ENCODE results near the gene CRK. TPM values are rescaled to one million over a fixed set of nuclear protein-coding genes. Genes with fewer than 3 reads are reported as not detected.

The CRK gene
- total and polyA plus RNA-seq, 10 of the 15 experiments (the other 5 are each of a cell fraction or from before 2014, with no cell fraction given), result 11.1 to 23.8 (median 20.5) TPM

GRCh38 chr17:1421470-1421869, 34.6 kb downstream of the CRK start:
- no peak overlapping the region for H3K4me2 ChIP-seq (ENCODE audit: control insufficient read depth, insufficient read depth)
- H2AFZ ChIP-seq (ENCODE audit: control insufficient read depth, low read depth, low read length), result no peak overlapping the region
- ChIA-PET POLR2A (no interaction called here), RAD21 (ENCODE audit: unreplicated experiment) (no interaction called here), CTCF (no interaction called here), SMC1A (ENCODE audit: uncharacterized antibody, unreplicated experiment) (no interaction called here)
- DNase-seq (ENCODE audit: low read depth, low spot score) (no peak), ATAC-seq (no peak), FAIRE-seq (no peak)
- no TSS peak for BruUV-seq (replicated peaks)
- intact Hi-C loops (cut with micrococcal nuclease; ENCODE audit: unreplicated experiment), result no loop called here
- H3K79me2 ChIP-seq (ENCODE audit: control insufficient read depth, insufficient read depth, low read length), result peaks cover 1% of the 10 kb centered on the region; the same call in 1 of the 2 replicates
- H3K27me3 ChIP-seq (replicated peaks in 1 of 2; ENCODE audit: control insufficient read depth in 2 of 2, insufficient read depth in 2 of 2, low read length in 1 of 2), result no peaks in the 10 kb centered on the region
- no peaks in the 10 kb centered on the region for H4K20me1 ChIP-seq (ENCODE audit: control insufficient read depth, insufficient read depth)
- no peak overlapping the region for H3K4me3 ChIP-seq
- no peak for TF ChIP-seq CEBPZ (IDR thresholded peaks at IDR 0.05; ENCODE audit: low read depth, low read length)
- TF ChIP-seq GATAD2B (conservative IDR thresholded peaks at IDR 0.05; ENCODE audit: low read depth), result no peak
- no peak for TF ChIP-seq MEF2B (IDR thresholded peaks at IDR 0.05; ENCODE audit: partially characterized antibody, poor library complexity, severe bottlenecking)
- TF ChIP-seq NFYA (IDR thresholded peaks at IDR 0.05; ENCODE audit: borderline replicate concordance, low read depth, low read length), result no peak
- no peak for TF ChIP-seq IKZF1 (conservative IDR thresholded peaks at IDR 0.05)
- no peak for TF ChIP-seq ZNF622 (IDR thresholded peaks at IDR 0.05)
- no peak for TF ChIP-seq KLF5 (IDR thresholded peaks at IDR 0.05; ENCODE audit: partially characterized antibody)
- TF ChIP-seq NBN (IDR thresholded peaks at IDR 0.05), result no peak
- no peak for TF ChIP-seq MLLT1 (IDR thresholded peaks at IDR 0.05)
- in situ Hi-C loops (cut with MboI), result no loop called here
- WGBS (ENCODE audit: insufficient coverage, insufficient replicate concordance, low lambda C conversion rate, missing lambda C conversion rate), result 96% methylated on average over 11 of the region's 11 CpGs
- H3K36me3 ChIP-seq (ENCODE audit: control insufficient read depth in 2 of 2, insufficient read depth in 2 of 2, low read length in 1 of 2), result peaks cover 2 to 9% of the 10 kb centered on the region in 2 experiments
- no peak overlapping the region for H3K9ac ChIP-seq (ENCODE audit: control insufficient read depth, insufficient read depth, low read length)
- no peaks in the 10 kb centered on the region for H3K9me3 ChIP-seq (replicated peaks; ENCODE audit: control insufficient read depth, insufficient read depth, low read length)
- H3K4me1 ChIP-seq (ENCODE audit: control insufficient read depth, insufficient read depth, low read length), result no peaks in the 10 kb centered on the region
- H3K27ac ChIP-seq (ENCODE audit: control insufficient read depth, insufficient read depth), result no peak overlapping the region
